HG03097 (cell line): ENCODE measurements around the gene ZBTB34.

Experiments
- ATAC-seq: cut with Tn5 transposase; IDR thresholded peaks from one replicate; pipeline ENCODE4 v1.9.1; 2021; ENCODE audit not compliant: unreplicated experiment, low FRiP score

The ZBTB34 gene

DNA sequence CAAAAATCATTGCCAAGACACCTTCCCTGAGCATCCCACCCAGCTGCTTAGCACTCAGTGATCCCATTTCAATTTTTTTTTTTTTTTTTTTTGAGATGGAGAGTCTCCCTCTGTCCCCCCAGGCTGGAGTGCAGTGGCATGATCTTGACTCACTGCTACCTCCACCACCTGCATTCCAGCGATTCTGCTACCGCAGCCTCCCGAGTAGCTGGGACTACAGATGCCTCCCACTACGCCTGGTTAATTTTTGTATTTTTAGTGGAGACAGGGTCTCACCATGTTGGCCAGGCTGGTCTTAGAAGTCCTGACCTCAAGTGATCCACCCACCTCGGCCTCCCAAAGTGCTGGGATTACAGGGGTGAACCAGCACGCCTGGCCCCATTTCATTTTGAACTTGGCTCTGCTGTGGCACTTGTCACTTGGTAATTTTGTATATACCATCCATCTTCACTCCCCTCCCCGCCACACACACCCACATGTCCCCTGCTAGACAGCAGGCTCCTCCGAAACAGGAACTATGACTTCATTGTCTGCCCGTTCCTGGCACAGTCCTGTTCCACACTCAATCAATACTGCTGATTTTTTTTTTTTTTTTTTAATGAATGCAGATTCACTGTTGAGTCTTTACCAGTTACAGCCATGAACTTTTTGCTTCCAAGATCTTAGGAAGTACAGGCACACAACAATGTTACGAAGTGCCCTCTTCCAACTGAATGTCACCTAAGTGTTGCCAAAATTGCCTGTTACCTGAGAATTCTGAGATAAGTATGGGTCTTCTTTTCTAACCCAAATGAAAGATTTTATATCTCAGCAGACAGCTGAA, 17.3 kb upstream of the ZBTB34 start:
- ATAC-seq = no peak

DNA sequence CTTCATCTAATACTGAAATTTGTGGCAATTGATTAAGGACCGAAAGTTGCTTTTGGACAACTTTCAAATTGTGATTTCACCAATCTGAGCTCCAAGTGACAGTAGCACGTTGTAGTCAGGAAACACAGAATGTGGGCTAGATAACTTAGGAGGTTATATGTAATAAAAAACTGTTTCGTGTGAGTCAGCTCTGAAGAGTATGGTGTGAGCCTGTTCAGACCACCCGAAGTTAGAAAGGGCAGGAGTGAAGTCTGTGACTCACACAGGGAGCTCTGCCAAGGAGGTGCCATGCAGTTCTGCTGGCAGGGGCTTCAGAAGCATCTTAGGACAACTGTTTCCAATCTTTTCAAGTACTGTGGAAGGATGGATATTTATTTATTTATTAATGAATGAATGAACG, 16.4 kb upstream of the ZBTB34 start:
- ATAC-seq = no peak

DNA sequence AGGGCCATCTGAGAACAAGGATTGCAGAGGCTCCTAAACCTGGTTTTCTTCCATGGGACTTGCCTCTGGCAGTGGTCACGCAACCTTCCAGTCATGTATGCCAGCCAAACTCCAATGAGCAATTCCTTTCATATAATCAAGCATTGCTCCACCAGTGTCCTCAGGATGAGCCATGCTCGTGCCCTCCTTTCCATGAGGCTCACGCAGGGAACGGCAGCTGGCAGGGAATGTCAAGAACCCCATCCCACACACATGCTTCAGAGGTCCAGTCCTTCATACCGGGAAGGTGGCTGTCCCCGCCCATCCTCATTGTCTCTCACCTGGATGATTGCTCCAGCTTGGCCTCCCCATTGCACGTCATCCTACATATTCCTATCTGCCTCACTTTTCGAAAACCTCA, 13.4 kb upstream of the ZBTB34 start:
- no peak for ATAC-seq

- ATAC-seq = no peak
These were observed 10.7 kb upstream of the ZBTB34 start for GRCh38 chr9:126849591-126850225.

GRCh38 chr9:126851286-126851880, 9.1 kb upstream of the ZBTB34 start:
- ATAC-seq = no peak

- no peak for ATAC-seq
These were observed 8.3 kb upstream of the ZBTB34 start for GRCh38 chr9:126852086-126852688.

DNA sequence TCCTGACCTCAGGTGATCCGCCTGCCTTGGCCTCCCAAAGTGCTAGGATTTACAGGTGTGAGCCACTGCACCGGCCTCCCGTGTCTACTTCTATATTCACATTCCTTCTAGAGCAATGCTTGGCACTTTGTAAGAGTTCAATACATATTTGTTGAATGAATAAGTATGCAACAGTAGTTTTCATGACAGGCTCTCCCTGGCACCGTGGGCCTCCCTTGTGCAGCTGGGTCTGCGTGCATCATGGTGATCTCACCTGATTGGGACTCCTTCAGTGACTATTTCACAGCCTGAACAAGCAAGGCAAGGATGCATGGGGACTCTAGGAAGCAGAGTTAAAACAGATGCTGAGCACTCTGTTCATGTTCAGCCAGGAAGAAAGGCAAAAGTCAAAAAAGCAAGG, 6.8 kb upstream of the ZBTB34 start:
- ATAC-seq = no peak

DNA sequence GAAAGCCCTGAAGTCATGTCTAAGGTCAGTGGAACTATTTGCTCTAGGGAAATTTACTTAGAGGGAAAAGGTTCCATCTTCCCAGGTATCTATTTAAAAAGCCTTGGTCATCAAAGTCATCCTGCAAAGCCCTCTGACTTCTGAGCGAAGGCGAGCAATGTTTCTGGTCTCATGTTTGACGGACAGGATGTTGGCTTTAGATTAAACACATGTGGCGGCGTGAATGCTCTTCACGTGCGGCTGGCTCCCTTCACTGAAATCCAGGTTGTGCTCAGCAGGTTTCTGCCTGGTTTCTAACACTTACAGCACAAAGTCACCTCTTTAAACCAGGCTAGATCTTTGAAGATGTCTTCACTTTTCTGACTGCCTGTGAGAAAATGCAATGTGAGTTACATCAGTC, 5.7 kb upstream of the ZBTB34 start:
- no peak for ATAC-seq

- no peak for ATAC-seq
These were observed 4.0 kb upstream of the ZBTB34 start for GRCh38 chr9:126856326-126856877.

DNA sequence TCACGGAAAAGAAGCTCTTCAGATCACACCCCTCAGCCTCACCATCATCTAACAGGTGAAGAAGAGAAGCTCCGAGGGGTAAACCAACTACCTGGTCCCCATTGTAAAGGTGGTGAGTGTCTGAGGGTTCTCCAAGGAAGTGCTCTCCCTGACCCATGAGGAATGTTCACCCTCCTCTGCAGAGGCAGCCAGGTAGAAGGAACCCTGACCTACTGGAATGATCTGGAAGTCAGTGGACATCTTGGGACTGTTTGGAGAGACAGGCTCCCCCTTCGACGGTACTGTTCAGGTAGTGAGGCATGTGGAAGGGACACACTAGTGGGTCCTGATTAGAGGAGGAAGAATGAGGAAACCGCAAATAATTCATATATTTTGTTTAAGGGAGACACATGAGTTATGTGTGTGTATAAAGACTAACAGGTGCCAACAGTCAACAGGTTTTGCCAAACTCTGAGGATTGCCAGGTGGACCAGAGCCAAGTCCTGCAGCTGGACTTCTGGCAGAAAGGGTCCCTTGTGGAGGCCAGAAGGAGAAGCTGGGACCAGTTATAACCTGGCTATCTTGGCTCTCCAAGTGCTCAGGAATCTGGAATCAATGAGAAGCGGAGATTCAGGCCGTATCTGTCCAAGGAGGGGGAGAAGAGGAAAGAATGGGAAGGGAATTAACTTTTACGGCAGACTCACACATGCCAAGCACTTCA, 3.0 kb upstream of the ZBTB34 start:
- no peak for ATAC-seq

- no peak for ATAC-seq
These were observed 1.3 kb upstream of the ZBTB34 start for GRCh38 chr9:126859111-126859510.

GRCh38 chr9:126860757-126861466, 473 bp downstream of the ZBTB34 start:
- ATAC-seq = peak; percentile 25

DNA sequence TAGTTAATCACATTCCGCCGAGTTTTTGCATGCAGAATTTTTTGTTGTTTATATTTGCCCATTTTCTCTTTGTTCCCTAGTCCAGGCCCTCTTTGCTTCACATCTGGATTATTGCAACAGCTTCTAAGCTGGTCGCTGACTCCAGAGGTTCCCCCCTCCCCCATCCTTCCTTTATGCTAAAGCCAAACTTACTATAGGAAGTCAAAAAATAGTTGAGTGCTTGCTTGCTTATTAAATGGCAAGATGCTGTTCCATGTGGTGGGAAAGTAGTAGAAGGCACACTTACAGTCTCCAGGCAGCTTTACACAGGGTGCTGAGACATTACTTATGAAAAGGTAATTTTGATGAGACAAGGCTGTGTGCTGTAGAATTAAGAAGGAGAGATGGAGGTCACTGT, 1.3 kb downstream of the ZBTB34 start:
- no peak for ATAC-seq

- no peak for ATAC-seq
These were observed 1.8 kb downstream of the ZBTB34 start for GRCh38 chr9:126862104-126862761.

DNA sequence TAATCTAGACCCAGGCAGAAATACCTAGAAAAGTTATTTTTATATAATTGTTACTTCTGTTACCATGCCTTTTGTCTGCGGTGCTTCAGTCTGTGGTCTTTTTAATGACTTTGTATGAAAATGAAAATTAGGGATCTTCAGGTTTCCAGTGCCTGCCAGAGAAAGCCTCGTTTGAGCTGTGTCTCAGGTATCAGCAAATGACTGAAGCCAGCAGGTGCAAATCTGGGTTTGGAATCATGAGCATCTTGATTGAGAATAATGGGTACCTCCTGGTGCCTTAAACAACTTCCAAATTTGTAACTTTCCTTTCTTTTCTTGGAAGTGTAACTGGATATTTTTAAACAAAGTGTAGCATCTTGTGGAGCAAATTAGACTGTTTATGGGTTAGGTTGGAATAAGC, 4.3 kb downstream of the ZBTB34 start:
- ATAC-seq = no peak

GRCh38 chr9:126869368-126869767, 8.9 kb downstream of the ZBTB34 start:
- no peak for ATAC-seq

GRCh38 chr9:126872516-126872915, 12.1 kb downstream of the ZBTB34 start:
- ATAC-seq = no peak

DNA sequence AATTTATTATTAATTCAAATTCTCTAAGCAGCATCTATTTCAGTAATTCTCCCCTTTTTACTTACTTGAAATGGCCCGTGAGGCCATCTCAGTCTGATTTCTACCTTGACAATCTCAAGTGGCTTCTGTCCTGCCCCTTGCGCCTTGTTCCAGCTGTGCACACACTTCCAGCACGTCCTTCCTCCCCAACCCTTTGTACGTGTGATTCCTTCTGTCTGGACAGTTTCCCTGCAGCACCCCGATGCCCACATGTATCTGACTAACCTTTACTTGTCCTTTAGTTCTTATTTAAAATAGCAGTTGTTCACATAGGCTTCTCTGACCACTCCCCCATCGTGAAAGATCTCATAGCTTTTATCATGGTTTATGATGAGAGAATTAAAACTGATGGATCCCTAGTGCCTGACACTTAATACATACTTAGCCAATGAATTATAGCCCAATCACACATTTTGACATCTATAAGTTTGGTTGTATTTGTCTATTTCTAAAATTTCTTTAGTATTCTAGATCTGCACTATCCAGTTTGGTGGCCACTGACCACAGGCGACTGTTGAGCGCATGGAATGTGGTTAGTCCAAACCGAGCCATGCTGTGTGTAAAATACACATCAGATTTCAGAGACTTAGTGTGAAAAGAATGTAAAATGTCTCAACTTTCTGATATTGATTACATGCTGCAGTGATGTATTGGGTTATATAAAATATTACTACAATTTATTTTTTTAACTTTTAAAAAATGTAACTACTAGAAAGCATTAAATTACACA, 14.3 kb downstream of the ZBTB34 start:
- ATAC-seq = no peak
